Upper lobe of right lung (tissue), 1 donor: ENCODE results near the gene SHANK2. TPM values are rescaled to one million over a fixed set of nuclear protein-coding genes. Genes with fewer than 3 reads are reported as not detected.

Experiments
- ATAC-seq: fragments of 200-7000 bp; cut with Tn5 transposase; one replicate; pipeline ENCODE4 v1.9.1; 2020; ENCODE audit warnings: mild to moderate bottlenecking, moderate library complexity
- DNase-seq: peaks from one replicate; pipeline ENCODE4 v3.0.0-alpha.2; 2020
- H3K27ac ChIP-seq: fragments of 200-600 bp; one replicate; pipeline ENCODE4 v1.8.0; 2022
- H3K27me3 ChIP-seq: fragments of 200-600 bp; one replicate; pipeline ENCODE4 v1.8.0; 2022; ENCODE audit warnings: mild to moderate bottlenecking
- H3K36me3 ChIP-seq: fragments of 200-600 bp; one replicate; pipeline ENCODE4 v1.8.0; 2022
- H3K4me1 ChIP-seq: fragments of 200-600 bp; one replicate; pipeline ENCODE4 v1.8.0; 2022
- H3K4me3 ChIP-seq: fragments of 200-600 bp; one replicate; pipeline ENCODE4 v1.8.0; 2022; ENCODE audit warnings: mild to moderate bottlenecking
- H3K9me3 ChIP-seq: fragments of 200-600 bp; one replicate; pipeline ENCODE4 v1.8.0; 2022
- intact Hi-C: fragments of 100-400 bp; cut with DNase I; formaldehyde crosslinking; loops from one replicate; pipeline ENCODE4 v1.11.0; 2022
- total RNA-seq: library from RNA; stranded (reverse); fragmentation: NEBNext Ultra II Directional; extraction: Animal tissue kit (Norgen Biotek cat#: 25700); gene quantifications from one replicate; pipeline ENCODE4 v1.2.1, GENCODE V29; 2021
- TF ChIP-seq, protein P1 (sequence below): fragments of 200-600 bp; IDR thresholded peaks from one replicate; pipeline ENCODE4 v1.8.0; 2022; ENCODE audit warnings: antibody characterized with exemption
- donor health status: DM: no; HTN: yes; CAD: no; lungs with severe emphysema.

The SHANK2 gene
- total RNA-seq, 1 donor from 2014 or later = 62.5 TPM

GRCh38 chr11:71211631-71212030 lies 40.7 kb downstream of the SHANK2 start:
- Histone ChIP-seq H3K27ac (no peak overlapping the region), H3K27me3 (no peaks in the 10 kb centered on the region), H3K4me1 (peaks cover 3% of the 10 kb centered on the region), H3K9me3 (no peaks in the 10 kb centered on the region), H3K4me3 (no peak overlapping the region), H3K36me3 (no peaks in the 10 kb centered on the region)
- TF ChIP-seq, protein P1, sequence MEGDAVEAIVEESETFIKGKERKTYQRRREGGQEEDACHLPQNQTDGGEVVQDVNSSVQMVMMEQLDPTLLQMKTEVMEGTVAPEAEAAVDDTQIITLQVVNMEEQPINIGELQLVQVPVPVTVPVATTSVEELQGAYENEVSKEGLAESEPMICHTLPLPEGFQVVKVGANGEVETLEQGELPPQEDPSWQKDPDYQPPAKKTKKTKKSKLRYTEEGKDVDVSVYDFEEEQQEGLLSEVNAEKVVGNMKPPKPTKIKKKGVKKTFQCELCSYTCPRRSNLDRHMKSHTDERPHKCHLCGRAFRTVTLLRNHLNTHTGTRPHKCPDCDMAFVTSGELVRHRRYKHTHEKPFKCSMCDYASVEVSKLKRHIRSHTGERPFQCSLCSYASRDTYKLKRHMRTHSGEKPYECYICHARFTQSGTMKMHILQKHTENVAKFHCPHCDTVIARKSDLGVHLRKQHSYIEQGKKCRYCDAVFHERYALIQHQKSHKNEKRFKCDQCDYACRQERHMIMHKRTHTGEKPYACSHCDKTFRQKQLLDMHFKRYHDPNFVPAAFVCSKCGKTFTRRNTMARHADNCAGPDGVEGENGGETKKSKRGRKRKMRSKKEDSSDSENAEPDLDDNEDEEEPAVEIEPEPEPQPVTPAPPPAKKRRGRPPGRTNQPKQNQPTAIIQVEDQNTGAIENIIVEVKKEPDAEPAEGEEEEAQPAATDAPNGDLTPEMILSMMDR = no peak
- DNase-seq (no peak), ATAC-seq (no peak)
- intact Hi-C loops = no loop called here

DNA sequence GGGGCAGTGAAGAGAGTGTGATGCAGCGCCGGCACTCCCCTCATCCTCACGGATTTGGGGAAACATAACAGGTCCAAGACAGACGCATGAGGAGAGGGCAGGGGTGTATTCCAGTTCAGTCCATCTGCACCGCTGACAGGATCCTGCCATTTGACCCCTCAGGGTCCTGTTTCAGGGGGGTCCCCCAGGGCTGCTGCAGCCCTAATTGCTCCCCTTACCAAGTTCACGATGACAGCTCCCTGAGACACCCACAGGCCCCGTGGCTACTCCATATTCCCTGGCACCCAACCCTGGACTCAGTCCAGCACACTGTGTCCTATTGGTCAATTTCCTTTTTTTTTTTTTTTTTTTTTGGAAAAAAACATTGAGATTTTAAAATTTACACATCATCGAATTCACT lies 41.5 kb downstream of the SHANK2 start:
- no peaks in the 10 kb centered on the region for H3K9me3 ChIP-seq
- no peak overlapping the region for H3K27ac ChIP-seq
- no peak for ATAC-seq
- TF ChIP-seq, protein P1 = no peak
- H3K4me3 ChIP-seq = no peak overlapping the region
- no peaks in the 10 kb centered on the region for H3K36me3 ChIP-seq
- peaks cover 10% of the 10 kb centered on the region for H3K4me1 ChIP-seq
- intact Hi-C loops = no loop called here
- DNase-seq = peak; percentile 56
- no peaks in the 10 kb centered on the region for H3K27me3 ChIP-seq

- H3K27me3 ChIP-seq = no peaks in the 10 kb centered on the region
- H3K36me3 ChIP-seq = no peaks in the 10 kb centered on the region
- peaks cover 16% of the 10 kb centered on the region for H3K4me1 ChIP-seq
- TF ChIP-seq, protein P1 = no peak
- intact Hi-C loops = no loop called here
- no peak overlapping the region for H3K4me3 ChIP-seq
- H3K27ac ChIP-seq = no peak overlapping the region
- ATAC-seq (no peak), DNase-seq (peak; percentile 46)
- no peaks in the 10 kb centered on the region for H3K9me3 ChIP-seq
These were observed 42.7 kb downstream of the SHANK2 start for GRCh38 chr11:71209656-71210055.

DNA sequence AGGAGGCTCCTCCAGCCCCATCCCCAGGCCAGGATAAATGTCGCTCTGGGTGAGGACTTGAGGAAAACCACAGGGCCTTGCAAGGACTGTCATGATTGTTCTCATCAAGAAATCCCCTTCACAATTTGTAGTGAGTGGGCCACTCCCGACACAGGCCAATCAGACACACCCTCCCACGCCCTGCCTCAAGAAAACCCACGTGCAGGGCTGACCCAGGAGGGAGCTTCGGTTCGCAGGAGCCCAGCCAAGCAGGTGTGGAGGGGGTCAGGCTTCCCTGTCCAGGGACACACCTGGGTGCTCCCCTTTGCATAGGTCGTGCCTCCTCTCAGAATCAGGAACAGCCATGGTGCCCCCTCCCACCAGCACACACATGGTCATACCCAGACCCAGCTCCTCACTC lies 43.2 kb downstream of the SHANK2 start:
- H3K9me3 ChIP-seq = no peaks in the 10 kb centered on the region
- ATAC-seq (no peak), DNase-seq (peak; percentile 61)
- TF ChIP-seq, protein P1 = no peak
- peaks cover 16% of the 10 kb centered on the region for H3K4me1 ChIP-seq
- no peak overlapping the region for H3K4me3 ChIP-seq
- H3K27me3 ChIP-seq = no peaks in the 10 kb centered on the region
- H3K36me3 ChIP-seq = no peaks in the 10 kb centered on the region
- intact Hi-C loops = no loop called here
- no peak overlapping the region for H3K27ac ChIP-seq

GRCh38 chr11:71208011-71208774 lies 44.2 kb downstream of the SHANK2 start:
- TF ChIP-seq, protein P1 = no peak
- no peak overlapping the region for H3K4me3 ChIP-seq
- no peaks in the 10 kb centered on the region for H3K9me3 ChIP-seq
- no peaks in the 10 kb centered on the region for H3K36me3 ChIP-seq
- peaks cover 16% of the 10 kb centered on the region for H3K4me1 ChIP-seq
- H3K27me3 ChIP-seq = no peaks in the 10 kb centered on the region
- no peak overlapping the region for H3K27ac ChIP-seq
- peak; percentile 34 for DNase-seq
- intact Hi-C loops = no loop called here
- ATAC-seq = no peak
